Glomerular endothelial cell (primary cell): ENCODE results near the gene CCDC57. TPM values are rescaled to one million over a fixed set of nuclear protein-coding genes. Genes with fewer than 3 reads are reported as not detected.
"Not testable (repeated sequence)": the region's sequence is repeated elsewhere in the genome, so short reads cannot be mapped to it uniquely, and the experiment has no call there.

Experiments used
- DNase-seq: peaks from one replicate; pipeline ENCODE4 v3.0.0-alpha.2; 2011; ENCODE audit warnings: low read depth, low spot score; ENCODE audit errors: extremely low read depth
- total RNA-seq: library from RNA; depleted of rRNA; stranded (reverse); fragments of >200 nt; gene quantifications from 2 replicates; pipeline ENCODE4 v1.2.3, GENCODE V29; 2015

The CCDC57 gene
- total RNA-seq, 1 donor from 2014 or later = 23.8 TPM

GRCh38 chr17:82226146-82226808 is 13.6 kb upstream of the CCDC57 start:
- DNase-seq = no peak

GRCh38 chr17:82225368-82226029 is 12.9 kb upstream of the CCDC57 start:
- no peak for DNase-seq

- no peak for DNase-seq
Measured at GRCh38 chr17:82224666-82225065, 12.0 kb upstream of the CCDC57 start.

GRCh38 chr17:82223517-82223916 is 10.9 kb upstream of the CCDC57 start:
- no peak for DNase-seq

GRCh38 chr17:82222816-82223215 is 10.2 kb upstream of the CCDC57 start:
- no peak for DNase-seq

- DNase-seq = no peak
Measured at GRCh38 chr17:82221341-82221902, 8.8 kb upstream of the CCDC57 start.

GRCh38 chr17:82219753-82220709 is 7.4 kb upstream of the CCDC57 start:
- DNase-seq = no peak

- DNase-seq = no peak
Measured at GRCh38 chr17:82219083-82219482, 6.4 kb upstream of the CCDC57 start.

GRCh38 chr17:82218349-82219075 is 5.9 kb upstream of the CCDC57 start:
- no peak for DNase-seq

- no peak for DNase-seq
Measured at GRCh38 chr17:82217530-82218204, 5.0 kb upstream of the CCDC57 start.

GRCh38 chr17:82217120-82217529 is 4.5 kb upstream of the CCDC57 start:
- no peak for DNase-seq

- DNase-seq = no peak
Measured at GRCh38 chr17:82216301-82217119, 3.9 kb upstream of the CCDC57 start.

GRCh38 chr17:82215972-82216300 is 3.3 kb upstream of the CCDC57 start:
- DNase-seq = no peak

- no peak for DNase-seq
Measured at GRCh38 chr17:82215095-82215971, 2.7 kb upstream of the CCDC57 start.

- DNase-seq = no peak
Measured at GRCh38 chr17:82214012-82214628, 1.5 kb upstream of the CCDC57 start.

GRCh38 chr17:82213251-82214011 is 789 bp upstream of the CCDC57 start:
- DNase-seq = no peak

- DNase-seq = not testable (repeated sequence)
Measured at GRCh38 chr17:82210655-82211054, 2.0 kb downstream of the CCDC57 start.
